ENCODE measurements around the gene UTP11. TPM values are rescaled to one million over a fixed set of nuclear protein-coding genes. Genes with fewer than 3 reads are reported as not detected.

The UTP11 gene
- polyA plus RNA-seq, 1 donor from 2014 or later = 144 TPM

GRCh38 chr1:38005195-38006007, 7.1 kb upstream of the UTP11 start, which contains the start of gene FHL3:
TSS of gene FHL3 (minus strand) at chr1:38005514. CDS start at chr1:37999412, 6,102 bp downstream.
- no peaks in the 10 kb centered on the region for H3K79me2 ChIP-seq (replicated peaks; ENCODE audit: insufficient read depth, low read length)
- no peaks in the 10 kb centered on the region for H3K36me3 ChIP-seq (ENCODE audit: insufficient read depth, low read length)
- H3K4me2 ChIP-seq (ENCODE audit: low read length) = no peak within 1 kb of the TSS
- H2AFZ ChIP-seq (ENCODE audit: low read depth, low read length) = no peak within 1 kb of the TSS
- no peaks in the 10 kb centered on the region for H3K9me3 ChIP-seq (ENCODE audit: low read length)
- H3K27ac ChIP-seq (ENCODE audit: low read length) = no peak within 1 kb of the TSS
- peaks cover 12% of the 10 kb centered on the region for H3K27me3 ChIP-seq (ENCODE audit: insufficient read depth, low read depth, low read length)
- H3K9ac ChIP-seq (ENCODE audit: low read length) = peak within 1 kb of the TSS; percentile 44
- H3K9me2 ChIP-seq (ENCODE audit: insufficient read depth, low read length) = no peaks in the 10 kb centered on the region
- H4K20me1 ChIP-seq (ENCODE audit: insufficient read depth) = no peaks in the 10 kb centered on the region
- TF ChIP-seq EZH2 (IDR thresholded peaks at IDR 0.05; ENCODE audit: borderline replicate concordance, insufficient read depth, low read length, poor library complexity, severe bottlenecking) (no peak), RAD21 (conservative IDR thresholded peaks at IDR 0.05) (no peak), MXI1 (conservative IDR thresholded peaks at IDR 0.05; ENCODE audit: poor library complexity, severe bottlenecking) (no peak)
- H3K4me3 ChIP-seq (ENCODE audit: low read length) = peak within 1 kb of the TSS; percentile 61
- H3F3A ChIP-seq (ENCODE audit: insufficient read depth, low read length, poor library complexity, severe bottlenecking) = no peaks in the 10 kb centered on the region

DNA sequence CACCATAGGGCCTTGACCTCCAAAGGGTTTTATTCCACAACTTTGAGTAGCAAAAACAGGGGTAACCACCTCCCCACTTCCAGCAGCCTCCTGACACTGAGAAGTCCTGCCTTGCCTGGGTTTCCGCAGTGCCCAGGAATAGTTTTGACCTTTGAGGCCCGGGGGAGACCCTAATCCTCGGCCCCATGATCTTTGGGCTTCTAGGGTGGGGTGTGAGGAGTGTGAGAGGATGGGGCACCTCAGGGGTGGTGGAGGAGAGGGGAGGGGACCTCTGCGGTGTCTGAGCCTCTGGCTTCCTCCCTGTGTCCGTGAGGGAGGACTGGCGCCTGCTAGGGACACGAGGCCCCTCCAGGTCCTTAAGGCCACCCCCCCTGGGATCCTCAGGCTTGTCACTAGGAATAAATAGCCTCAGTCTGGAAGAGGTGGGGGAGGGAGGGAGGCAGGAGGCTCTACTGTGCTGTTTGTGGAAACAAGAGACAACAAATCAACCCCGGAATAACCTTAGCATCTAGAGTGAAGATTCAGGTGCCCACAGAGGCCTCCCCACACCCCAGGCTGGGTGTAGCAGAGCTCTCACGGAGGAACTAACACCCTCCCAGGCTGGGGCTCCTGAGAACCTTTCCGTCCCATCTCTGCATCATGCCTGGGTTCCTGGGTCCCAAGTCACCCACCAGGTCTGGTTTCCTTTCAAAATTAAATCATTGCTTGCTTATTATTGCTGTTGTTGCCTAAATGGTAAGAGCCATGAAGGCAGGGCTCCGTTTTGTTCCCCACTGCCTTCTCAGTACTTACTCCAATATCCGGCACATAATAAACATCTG, 6.3 kb upstream of the UTP11 start:
- H3K9ac ChIP-seq (ENCODE audit: low read length) = no peak overlapping the region
- H3K9me2 ChIP-seq (ENCODE audit: insufficient read depth, low read length) = no peaks in the 10 kb centered on the region
- TF ChIP-seq SMC3 (conservative IDR thresholded peaks at IDR 0.05; ENCODE audit: poor library complexity) (no peak), POLR2AphosphoS5 (IDR thresholded peaks at IDR 0.05) (no peak), EZH2 (IDR thresholded peaks at IDR 0.05; ENCODE audit: borderline replicate concordance, insufficient read depth, low read length, poor library complexity, severe bottlenecking) (no peak), TAF1 (IDR thresholded peaks at IDR 0.05; ENCODE audit: low read depth) (no peak), RAD21 (conservative IDR thresholded peaks at IDR 0.05) (no peak), MXI1 (conservative IDR thresholded peaks at IDR 0.05; ENCODE audit: poor library complexity, severe bottlenecking) (no peak), EP300 (conservative IDR thresholded peaks at IDR 0.05; ENCODE audit: poor library complexity, severe bottlenecking) (no peak)
- TF ChIP-seq, protein P1, sequence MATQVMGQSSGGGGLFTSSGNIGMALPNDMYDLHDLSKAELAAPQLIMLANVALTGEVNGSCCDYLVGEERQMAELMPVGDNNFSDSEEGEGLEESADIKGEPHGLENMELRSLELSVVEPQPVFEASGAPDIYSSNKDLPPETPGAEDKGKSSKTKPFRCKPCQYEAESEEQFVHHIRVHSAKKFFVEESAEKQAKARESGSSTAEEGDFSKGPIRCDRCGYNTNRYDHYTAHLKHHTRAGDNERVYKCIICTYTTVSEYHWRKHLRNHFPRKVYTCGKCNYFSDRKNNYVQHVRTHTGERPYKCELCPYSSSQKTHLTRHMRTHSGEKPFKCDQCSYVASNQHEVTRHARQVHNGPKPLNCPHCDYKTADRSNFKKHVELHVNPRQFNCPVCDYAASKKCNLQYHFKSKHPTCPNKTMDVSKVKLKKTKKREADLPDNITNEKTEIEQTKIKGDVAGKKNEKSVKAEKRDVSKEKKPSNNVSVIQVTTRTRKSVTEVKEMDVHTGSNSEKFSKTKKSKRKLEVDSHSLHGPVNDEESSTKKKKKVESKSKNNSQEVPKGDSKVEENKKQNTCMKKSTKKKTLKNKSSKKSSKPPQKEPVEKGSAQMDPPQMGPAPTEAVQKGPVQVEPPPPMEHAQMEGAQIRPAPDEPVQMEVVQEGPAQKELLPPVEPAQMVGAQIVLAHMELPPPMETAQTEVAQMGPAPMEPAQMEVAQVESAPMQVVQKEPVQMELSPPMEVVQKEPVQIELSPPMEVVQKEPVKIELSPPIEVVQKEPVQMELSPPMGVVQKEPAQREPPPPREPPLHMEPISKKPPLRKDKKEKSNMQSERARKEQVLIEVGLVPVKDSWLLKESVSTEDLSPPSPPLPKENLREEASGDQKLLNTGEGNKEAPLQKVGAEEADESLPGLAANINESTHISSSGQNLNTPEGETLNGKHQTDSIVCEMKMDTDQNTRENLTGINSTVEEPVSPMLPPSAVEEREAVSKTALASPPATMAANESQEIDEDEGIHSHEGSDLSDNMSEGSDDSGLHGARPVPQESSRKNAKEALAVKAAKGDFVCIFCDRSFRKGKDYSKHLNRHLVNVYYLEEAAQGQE (IDR thresholded peaks at IDR 0.05; ENCODE audit: borderline replicate concordance) = no peak
- TF ChIP-seq, protein P2, sequence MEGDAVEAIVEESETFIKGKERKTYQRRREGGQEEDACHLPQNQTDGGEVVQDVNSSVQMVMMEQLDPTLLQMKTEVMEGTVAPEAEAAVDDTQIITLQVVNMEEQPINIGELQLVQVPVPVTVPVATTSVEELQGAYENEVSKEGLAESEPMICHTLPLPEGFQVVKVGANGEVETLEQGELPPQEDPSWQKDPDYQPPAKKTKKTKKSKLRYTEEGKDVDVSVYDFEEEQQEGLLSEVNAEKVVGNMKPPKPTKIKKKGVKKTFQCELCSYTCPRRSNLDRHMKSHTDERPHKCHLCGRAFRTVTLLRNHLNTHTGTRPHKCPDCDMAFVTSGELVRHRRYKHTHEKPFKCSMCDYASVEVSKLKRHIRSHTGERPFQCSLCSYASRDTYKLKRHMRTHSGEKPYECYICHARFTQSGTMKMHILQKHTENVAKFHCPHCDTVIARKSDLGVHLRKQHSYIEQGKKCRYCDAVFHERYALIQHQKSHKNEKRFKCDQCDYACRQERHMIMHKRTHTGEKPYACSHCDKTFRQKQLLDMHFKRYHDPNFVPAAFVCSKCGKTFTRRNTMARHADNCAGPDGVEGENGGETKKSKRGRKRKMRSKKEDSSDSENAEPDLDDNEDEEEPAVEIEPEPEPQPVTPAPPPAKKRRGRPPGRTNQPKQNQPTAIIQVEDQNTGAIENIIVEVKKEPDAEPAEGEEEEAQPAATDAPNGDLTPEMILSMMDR (IDR thresholded peaks at IDR 0.05; ENCODE audit: poor library complexity, severe bottlenecking) = no peak
- H3K36me3 ChIP-seq (ENCODE audit: insufficient read depth, low read length) = no peaks in the 10 kb centered on the region
- H3K27ac ChIP-seq (ENCODE audit: low read length) = no peak overlapping the region
- H3K27me3 ChIP-seq (ENCODE audit: insufficient read depth, low read depth, low read length) = peaks cover 12% of the 10 kb centered on the region
- H3K79me2 ChIP-seq (replicated peaks; ENCODE audit: insufficient read depth, low read length) = no peaks in the 10 kb centered on the region
- no peak overlapping the region for H3K4me2 ChIP-seq (ENCODE audit: low read length)
- H4K20me1 ChIP-seq (ENCODE audit: insufficient read depth) = no peaks in the 10 kb centered on the region
- H3F3A ChIP-seq (ENCODE audit: insufficient read depth, low read length, poor library complexity, severe bottlenecking) = no peaks in the 10 kb centered on the region
- H3K9me3 ChIP-seq (ENCODE audit: low read length) = no peaks in the 10 kb centered on the region
- no peak overlapping the region for H3K4me3 ChIP-seq (ENCODE audit: low read length)
- H2AFZ ChIP-seq (ENCODE audit: low read depth, low read length) = no peak overlapping the region
